AML-193 (cell line): ENCODE results near the gene HOXB5.

ENCODE experiments used
- DNase-seq, 2 experiments: peaks; one replicate each; lab custom pipeline; 2025; lab: John Stamatoyannopoulos, UW

Gene HOXB5

GRCh38 chr17:48559122-48559839 is 34.3 kb downstream of the HOXB5 start:
- DNase-seq, result no peak

- no peak for DNase-seq
Measured at GRCh38 chr17:48558831-48559121, 34.8 kb downstream of the HOXB5 start.

GRCh38 chr17:48558057-48558830 is 35.3 kb downstream of the HOXB5 start:
- no peak for DNase-seq

GRCh38 chr17:48556576-48557401 is 36.8 kb downstream of the HOXB5 start:
- no peak for DNase-seq

- DNase-seq, result no peak
Measured at GRCh38 chr17:48556229-48556575, 37.4 kb downstream of the HOXB5 start.

- no peak for DNase-seq
Measured at GRCh38 chr17:48555258-48556228, 38.0 kb downstream of the HOXB5 start.

- DNase-seq, result no peak
Measured at GRCh38 chr17:48554412-48555257, 38.9 kb downstream of the HOXB5 start.

- no peak for DNase-seq
Measured at GRCh38 chr17:48553826-48554225, 39.8 kb downstream of the HOXB5 start.

GRCh38 chr17:48553190-48553547 is 40.4 kb downstream of the HOXB5 start:
- DNase-seq, result no peak

GRCh38 chr17:48552466-48553189 is 41.0 kb downstream of the HOXB5 start:
- DNase-seq, result no peak

- no peak for DNase-seq
Measured at GRCh38 chr17:48551596-48552465, 41.7 kb downstream of the HOXB5 start.

GRCh38 chr17:48551214-48551555 is 42.4 kb downstream of the HOXB5 start:
- no peak for DNase-seq

- no peak for DNase-seq
Measured at GRCh38 chr17:48550502-48551213, 42.9 kb downstream of the HOXB5 start.

GRCh38 chr17:48549914-48550501 is 43.6 kb downstream of the HOXB5 start:
- no peak for DNase-seq

- no peak for DNase-seq
Measured at GRCh38 chr17:48549281-48549630, 44.3 kb downstream of the HOXB5 start.

GRCh38 chr17:48548523-48549280 is 44.9 kb downstream of the HOXB5 start:
- DNase-seq, result no peak

GRCh38 chr17:48547808-48548522 is 45.6 kb downstream of the HOXB5 start:
- DNase-seq, result no peak
